UCSD-AML1 (cell line): ENCODE results near the gene AMFR.

Experiments used
- DNase-seq: peaks from one replicate; lab custom pipeline; 2025; ENCODE audit not compliant: unreplicated experiment; lab: John Stamatoyannopoulos, UW

The AMFR gene

DNA sequence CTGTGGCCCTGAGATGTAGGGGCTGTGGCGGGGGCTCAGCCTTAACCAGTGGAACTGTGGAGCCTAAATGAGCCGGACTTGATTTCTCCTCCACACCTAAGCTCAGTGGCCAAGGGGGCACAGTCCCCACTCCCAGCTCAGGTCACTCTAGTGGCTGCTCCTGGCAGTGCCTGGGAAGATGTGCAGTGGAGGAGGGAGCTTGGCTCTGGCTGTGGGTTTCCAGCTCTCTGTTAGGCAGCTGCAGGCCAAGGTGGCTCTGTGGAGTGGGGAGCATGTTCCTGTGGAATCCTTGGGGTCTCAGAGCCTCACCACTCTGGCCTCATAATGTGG is 76.3 kb downstream of the AMFR start:
- no peak for DNase-seq

DNA sequence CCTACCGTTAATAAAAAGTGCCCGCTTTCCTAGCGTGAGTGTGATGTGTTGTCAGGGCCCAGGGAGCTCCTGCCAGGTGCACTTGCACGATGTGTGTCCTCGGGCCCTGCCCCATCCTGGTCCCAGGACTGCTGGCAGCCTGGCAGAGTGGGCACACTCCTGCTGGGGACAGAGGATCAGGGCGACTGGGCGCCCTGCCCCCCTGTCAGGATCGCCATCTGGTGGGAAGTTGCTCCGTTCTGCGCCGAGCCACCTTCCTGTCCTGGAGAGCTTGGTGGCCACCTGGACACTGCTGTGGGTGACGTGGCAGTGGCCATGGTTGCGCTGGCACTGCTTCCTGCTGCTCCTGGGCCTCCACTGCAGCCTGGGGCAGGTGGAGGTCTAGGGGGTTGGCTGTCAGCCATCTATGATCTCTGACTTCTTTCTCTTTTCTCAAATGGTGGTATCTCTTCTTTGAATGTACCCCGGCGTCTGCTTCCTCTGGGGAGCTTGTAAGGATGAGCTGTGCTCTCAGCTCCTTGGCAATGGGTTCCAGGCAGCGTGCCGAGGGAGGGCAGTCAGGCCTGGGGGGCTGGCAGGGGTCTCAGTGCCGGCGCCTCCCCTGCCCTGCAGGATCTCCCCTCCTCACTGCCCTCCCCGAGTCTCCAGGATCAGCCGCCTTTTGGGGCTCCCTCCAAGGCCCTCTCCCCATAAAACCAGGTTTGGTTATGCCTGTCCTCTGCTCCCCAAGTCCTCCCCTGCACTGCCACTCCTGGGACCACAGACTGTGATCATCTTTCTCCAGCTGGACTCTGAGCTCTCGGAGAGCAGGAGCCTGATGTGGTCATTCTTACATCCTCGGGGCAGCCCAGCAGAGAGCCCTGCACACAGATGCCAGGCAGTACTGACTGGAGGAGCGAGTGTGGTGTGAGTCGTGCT is 76.9 kb downstream of the AMFR start:
- no peak for DNase-seq

DNA sequence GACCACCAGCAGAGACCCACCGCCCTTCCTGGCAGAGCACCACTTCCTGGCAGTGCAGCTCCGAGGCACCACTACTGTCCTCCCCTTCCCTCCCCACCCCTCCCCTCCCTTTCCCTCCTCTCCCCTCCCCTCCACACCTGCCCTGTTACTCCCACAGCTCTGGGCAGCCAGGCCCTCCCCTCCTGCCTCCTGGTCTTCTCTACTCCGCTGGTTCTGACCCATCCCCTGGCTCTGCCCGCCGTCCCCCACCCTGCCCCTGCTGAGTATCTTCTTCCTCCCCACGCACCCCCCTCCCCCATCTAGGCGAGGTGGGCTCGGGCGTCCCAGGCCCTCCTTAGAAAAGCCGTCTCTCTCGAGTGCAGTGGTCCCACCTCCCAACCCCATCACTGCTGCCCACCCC is 77.7 kb downstream of the AMFR start:
- no peak for DNase-seq

DNA sequence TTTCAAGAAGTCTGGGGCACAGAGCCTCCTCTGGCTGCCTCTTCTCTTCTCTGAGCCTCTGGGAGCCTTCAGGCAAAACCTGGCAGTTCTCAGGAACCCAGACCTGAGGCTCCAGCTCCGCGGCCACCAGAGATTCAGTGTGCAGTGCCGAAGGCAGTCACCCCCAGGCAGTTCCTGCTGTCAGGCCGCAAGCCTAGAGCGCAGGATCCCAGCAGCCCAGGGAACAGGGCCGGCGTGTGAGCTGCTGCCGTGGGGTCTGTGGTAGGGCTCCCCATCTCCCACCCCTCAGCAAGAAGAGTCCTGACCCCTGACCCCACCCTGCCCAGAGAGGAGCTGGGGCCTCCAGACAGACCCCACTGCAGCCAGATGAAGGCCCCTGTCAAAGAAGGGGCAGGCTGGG is 78.2 kb downstream of the AMFR start:
- DNase-seq = no peak

DNA sequence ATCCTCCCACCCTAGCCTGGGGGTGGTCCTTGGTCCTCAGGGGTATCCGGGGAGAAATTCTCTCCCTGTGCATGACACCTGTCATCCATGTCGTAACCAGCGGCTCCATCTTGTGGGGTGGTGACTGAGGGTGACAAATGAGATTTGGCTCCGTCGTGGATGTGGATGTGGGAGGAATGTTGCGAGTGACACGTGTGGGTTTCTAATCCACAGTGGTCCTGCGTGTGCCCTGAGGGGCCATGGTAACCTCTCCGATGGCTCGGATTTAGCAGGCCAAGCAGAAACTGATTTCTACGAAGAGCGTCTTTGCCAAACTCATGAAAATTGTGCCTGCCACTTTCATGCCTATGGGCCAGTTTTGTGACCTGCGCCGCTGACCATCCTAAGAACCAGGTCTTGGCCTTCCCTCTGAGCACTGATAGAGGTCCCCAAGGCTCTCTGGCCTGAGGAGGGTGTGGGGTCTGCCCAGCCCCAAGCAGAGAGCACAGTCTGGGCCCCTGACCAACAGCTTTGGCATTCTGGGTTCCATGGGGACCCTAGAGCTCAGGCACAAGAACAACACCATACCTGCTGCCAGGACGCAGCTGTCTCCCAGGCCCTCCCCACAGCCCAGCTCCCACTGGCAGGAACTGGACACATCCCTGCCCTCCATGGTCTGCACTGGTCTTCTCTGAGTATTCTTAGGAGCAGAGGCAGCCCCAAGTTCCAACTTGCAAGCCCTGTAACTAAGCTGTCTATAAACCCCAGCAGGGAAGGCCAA is 79.0 kb downstream of the AMFR start:
- no peak for DNase-seq

DNA sequence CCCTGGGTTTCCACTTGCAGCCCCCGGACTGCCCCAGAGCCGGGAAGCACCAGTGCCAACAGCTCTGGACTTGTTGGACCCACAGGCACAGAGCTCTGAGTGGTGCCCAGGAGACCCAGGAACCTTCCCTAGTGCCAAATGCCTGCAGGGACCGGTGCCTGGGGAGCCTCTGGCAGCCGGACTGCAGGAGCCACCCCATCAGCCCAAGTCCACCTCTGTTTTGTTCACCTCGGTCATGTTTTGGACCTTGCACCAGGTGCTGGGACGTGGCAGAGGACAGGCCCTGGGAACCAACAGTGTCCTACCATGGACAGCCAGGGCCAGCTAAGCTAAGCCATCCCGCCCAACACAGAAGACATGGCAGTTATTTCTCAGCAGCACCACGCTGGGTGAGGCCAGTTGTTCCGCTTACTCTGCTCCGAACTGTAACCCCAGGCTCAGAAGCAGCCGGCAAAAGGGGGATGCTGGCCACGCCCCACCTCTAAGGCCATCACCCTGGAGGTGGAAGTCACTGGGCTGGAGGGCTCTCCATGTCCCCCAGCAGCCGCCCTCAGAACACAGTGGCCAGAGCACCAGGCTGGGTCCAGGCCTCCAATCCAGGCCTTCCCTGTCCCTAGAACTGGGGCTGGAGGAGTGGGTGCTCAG is 79.8 kb downstream of the AMFR start:
- DNase-seq = no peak

DNA sequence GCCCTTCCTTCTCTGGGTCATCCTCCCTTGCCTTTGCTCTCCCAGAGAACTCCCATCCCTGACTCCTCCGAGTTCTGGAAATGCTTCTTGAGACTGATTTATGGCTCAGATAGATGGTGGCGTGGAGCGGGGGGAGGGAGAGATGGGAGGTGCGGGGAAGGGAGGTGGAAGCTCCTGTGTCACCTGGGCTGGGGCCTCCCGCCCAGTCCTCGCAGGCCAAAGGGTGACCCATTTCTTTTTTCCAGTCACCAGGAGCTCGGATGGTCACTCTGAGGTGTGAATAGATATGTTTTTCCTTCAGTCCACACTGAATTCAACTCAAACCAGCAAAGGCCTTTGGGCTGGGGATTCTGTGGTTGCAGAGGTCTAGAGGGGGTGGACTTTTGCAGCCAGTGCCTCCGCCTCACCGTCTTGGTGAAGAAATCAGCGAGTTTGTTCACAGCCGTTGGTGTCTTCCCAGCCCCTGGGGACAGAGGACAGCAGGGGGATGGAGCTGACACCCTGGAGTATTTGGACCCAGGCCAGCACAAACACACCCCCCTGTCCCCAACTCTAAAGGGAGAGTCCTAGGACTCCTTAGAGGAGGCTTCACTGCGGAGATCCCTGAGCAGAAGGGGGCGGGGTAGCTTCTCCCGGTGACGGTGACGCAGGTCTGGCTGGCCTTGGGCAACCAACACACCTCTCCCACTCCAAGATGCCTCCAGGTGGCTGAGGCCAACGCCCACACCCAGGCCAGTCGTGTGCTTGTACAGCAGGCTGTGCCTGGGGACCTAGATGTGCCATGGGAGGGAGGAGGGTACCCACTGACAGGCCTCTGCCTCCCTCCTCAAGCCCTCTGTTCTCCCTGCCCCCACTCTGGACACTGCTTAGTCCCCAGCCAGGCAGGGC is 80.6 kb downstream of the AMFR start:
- DNase-seq = no peak

DNA sequence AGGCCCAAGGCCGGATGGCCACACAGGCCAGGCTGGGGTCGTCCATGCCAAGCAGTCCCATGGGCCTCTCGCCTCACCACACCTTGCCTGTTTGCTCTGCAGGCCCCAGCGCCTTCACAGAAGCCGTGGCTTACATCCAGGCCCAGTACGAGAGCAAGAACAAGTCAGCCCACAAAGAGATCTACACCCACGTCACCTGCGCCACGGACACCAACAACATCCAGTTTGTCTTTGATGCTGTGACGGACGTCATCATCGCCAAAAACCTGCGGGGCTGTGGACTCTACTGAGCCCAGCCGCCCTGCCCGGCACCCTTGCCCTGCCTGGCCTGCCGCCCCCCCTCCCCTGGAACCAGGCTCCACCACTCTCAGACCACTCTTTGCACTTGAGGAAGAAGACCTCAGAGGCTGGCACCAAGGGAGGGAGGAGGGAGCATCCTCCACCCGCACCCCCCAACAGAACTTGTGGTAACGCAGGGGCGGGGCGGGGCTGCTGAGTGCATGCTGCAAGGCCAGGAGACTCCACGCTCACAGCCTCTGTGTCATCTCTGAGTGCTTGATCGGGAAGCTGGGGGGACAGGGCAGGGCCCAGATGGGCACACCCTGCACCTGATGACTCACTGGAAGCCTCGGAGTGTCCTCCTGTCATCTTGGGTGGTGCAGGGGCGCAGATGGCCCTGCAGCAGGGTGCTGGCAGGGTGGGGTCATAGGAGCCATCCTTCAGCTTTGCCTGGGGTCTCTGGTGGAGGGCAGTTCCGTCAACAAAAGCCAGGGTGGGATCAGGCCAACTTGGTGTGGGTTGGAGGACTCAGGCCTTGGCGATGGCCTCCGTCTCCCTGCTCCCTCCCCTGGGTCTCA is 81.5 kb downstream of the AMFR start:
- DNase-seq = no peak

DNA sequence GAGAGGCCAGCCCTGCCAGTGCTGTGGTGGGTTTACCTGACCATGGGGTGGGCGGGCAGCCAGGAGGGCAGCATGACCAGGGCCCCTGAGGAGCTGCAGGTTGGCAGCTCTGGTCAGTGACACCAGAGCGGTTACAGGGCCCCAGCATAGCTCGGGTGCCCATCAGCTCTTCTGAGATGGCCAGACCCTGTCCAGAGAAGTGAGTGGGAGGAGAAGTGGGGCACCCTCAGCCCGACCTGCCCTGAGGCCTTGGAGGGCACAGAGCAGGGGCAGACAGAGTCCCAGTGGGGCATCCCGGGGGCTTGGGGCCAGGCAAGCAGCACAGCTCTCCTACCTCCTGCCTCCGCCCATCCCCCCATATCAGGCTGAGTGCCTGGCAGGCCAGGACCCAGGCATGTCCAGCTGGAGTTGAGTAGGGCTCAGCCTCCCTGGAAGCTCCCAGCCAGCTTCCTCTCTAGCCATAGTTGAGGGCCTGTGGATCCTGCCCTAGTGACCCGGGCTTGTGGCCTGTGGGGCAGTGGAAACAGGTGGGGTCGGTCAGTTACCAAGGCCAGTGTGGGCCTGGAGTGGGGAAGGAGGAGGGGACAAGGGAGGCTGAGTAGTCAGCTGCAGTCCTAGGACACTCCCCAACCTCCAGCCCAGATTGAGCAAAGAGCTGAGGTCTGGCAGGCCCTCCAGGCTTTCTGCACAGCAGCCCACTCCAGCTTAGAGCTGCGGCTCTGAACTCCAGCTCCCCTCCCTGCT is 83.5 kb downstream of the AMFR start:
- no peak for DNase-seq

DNA sequence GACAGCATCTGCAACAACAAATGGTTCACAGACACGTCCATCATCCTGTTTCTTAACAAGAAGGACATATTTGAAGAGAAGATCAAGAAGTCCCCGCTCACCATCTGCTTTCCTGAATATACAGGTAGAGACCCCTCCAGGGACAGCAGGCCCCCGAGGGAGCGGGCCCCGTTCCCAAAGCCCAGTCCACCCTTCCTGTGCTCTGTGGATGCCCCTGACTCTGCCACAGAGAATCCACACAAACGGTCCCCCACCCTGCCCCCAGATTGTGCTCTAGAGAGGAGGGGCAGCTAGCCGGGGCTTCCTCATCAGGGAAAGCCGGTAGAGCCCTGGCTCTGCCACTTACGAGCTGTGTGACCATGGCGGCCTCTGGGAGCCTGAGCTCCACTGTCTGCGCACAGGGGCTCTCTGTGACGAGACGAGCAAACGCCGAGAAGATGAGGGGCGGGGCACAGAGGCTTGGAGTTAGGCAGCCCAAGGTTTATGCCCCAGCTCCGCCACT is 84.4 kb downstream of the AMFR start:
- no peak for DNase-seq

DNA sequence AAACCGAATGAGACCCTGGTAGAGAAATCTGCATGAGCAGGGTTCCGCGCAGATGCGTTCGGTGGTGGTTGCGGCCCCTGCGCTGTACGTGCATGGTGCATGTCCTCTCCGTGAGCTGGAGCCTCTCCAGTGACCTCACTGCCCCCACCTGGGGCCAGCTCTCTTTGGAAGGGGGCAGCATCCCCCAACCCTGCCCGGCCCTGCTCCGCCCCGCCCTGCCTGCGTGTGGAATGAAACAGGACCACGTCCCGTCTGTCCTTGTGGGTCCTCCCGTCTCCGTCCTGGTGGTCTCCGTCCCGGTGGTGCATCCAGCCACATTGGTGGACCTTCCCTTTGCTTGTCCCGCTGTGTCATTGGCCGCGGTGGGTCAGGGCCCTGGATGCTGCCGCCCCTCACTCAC is 84.9 kb downstream of the AMFR start:
- DNase-seq = no peak

DNA sequence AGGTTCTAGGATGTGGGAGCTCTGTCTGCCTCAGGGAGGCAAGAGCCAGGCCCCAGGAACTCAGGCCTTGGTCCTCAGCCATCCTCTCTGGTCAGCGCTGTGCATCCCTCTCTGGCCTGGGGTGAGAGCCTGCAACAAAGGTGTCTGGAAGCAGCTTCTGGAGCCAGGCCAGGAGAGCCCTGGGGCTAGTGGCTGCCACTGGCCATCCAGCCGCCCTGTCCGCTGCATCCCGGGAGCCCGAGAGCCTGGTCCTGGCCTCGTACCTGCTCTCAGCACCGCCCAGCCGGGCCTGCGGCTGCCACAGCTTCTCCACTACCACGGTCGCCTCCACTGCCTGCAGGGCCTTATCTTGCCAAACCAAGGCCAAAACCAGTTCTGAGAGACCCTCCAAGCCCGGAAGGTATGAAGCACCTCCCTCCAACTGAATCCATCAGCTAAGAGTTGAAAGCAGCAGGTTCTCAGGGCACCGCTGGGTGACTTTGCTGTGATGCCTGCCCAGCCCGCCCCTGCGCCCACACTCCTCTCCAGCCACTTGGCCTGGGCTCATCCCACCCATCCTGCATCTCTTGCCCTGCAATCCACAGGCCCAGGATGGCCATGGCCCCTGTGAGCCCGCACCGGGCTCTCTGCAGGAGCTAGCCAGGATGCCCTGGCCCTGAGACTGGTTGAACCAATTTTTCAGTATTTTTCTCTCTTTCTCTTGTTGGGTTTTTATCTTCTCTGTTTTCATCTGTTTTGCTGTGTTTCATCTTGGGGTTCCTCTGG is 85.7 kb downstream of the AMFR start:
- no peak for DNase-seq

DNA sequence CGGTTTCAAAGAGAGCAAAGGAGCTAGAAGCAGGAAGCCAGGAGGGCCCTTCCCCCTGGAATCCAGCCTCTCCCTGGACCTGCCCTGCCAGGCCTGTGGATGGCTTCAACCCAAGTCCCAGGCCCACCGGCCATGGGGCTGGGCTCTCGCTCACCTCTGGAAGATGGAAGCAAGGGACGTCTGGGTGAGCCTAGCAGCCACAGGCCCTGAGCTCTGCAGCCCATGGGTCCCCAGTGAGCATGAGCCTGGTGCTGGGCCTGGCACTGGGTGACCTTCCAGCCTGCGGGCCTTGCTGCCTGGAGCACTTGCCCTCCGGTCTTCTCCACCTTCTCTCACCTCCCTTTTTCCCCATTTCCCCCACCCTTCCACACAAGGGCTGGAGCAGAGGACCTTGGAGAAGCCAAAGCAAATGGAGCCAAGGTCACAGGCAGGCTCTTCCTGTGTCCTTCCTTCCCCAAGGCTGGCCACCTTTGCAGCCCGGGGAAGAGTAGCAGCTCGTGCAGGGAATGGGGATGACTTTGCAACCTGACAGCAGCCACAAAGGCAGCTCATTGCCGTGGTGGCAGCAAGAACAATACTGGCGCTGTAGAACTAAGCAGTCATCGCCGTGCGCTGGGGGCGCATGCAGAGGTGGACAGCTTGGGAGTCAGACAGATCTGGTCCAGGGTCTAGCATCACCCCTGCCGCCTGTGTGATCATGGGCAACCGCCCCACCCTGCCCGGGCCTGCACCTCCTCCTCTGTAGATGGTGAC is 86.6 kb downstream of the AMFR start:
- no peak for DNase-seq

DNA sequence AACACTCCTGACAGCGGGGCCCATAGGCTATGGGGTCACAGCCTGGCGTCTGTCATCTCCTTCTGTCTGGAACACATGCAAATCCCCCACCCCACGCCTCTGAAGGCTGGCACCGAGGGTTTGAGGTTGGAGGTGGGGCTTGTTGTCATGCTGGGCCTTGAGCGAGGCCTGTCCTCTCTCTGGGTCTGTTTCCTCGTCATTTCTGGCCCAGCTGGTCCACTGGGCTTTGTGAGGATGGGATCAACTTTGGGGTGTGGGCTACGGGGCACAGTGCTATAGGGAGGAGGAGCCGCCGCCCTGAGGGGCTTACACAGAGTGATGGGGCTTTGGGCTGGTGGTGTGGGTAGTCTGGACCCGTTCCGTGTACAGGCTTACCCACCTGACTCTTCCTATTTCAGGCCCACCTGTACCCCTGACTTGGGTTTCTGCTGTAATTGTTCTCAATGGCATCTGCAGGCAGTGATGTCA is 87.5 kb downstream of the AMFR start:
- no peak for DNase-seq

DNA sequence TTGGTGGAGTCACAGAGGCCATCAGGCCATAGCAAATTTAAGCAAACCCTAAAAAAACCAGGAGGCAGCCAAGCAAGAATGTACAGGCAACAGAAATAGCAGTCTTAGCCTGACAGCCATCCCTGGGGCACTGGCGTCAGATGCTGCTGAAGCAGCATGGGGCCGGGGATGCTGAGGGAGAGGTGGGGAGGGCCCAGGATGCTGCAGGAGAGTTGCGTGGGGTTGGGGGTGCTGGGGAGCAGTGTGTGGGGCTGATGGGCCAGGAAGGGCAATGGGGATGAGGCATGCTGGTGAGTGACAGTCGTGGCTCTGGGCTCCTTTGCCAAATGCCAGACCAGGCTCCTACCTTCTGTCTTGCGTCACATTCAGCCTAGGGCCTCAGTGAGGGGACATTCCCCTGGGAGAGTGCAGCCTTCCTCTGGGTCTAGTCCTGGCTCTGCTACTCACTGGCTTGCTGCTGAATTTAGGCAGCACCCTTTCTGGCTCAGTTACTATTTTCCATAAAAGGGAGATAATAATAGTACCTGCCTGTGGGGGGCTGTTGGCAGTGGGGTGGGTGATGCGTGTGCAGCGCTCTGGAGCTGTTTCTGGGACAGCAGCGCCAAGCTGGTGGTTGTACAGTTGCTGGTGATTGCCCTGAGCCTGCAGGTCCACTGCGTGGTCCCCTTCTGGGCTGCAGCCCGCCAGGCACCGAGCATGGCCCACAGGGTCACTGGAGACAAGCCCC is 88.1 kb downstream of the AMFR start:
- no peak for DNase-seq

DNA sequence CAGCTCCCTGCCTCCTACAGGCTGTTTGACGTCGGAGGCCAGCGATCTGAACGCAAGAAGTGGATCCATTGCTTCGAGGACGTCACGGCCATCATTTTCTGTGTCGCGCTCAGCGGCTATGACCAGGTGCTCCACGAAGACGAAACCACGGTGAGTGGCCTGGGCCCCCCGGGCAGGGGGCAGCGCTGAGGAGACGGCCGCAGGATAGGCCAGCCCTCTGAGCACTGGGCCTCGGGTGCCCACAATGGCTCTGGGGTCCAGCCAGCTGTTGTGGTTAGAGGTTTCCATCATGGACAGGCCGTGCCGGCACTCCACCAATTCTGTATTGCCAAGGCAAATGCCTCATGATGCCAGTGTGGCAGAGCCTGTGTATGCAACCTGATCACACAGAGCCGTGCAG is 88.6 kb downstream of the AMFR start:
- DNase-seq = no peak
